ENCODE data around the gene SOBP.

SOBP gene

DNA sequence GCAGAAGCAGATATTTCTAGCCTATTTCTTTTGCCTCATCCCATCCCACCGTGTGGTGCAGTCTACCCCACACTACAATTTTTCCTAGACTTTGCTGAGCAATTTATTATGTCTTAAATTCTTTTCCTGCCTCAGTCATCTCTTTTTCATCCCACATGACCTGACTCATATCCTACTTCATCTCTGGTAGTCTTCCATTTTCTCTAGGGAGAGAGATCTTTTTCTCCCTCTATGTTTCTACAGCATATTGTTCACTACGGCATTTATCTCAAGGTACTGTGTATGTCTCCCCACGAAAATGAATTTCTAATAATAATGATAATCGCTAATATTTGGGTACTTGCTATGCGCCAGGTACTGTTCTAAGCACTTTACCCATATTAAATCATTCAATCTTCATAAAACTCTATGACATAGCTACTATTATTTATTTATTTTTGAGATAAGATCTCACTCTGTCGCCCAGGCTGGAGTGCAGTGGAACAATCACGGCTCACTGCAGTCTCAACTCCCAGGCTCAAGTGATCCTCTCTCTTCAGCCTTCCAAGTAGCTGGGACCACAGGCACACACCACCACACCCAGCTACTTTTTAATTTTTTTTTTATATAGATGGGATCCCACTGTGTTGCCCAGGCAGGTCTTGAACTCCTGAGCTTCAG lies 46.2 kb upstream of the SOBP start:
- Histone ChIP-seq H3K36me3 (replicated peaks; ENCODE audit: low read depth, low read length) (peaks cover 14% of the 10 kb centered on the region), H3K4me2 (ENCODE audit: low read length) (no peak overlapping the region)

DNA sequence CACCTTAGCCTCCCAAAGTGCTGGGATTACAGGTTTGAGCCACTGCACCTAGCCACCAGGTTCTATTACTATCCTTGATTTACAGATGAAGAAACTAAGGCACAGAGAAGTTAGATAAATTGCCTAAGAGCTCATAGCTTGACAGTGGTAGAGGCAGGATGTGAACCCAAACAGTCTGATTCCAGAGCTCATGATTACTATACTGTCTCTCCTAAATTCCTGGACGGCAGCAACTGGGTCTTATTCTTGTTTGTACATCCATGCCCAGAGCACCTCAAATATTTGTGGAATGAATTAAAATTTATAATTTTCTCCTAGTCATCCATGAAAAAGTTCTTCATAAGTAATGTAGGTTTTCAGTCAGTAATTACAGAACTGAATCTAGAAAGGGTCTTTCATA lies 45.6 kb upstream of the SOBP start:
- Histone ChIP-seq H3K27ac (ENCODE audit: low read length) (no peak overlapping the region), H3K27me3 (ENCODE audit: low read depth, low read length) (no peaks in the 10 kb centered on the region), H3K4me1 (ENCODE audit: low read length) (no peaks in the 10 kb centered on the region), H2AFZ (ENCODE audit: low read depth, low read length) (no peak overlapping the region), H3K9ac (ENCODE audit: low read length) (no peak overlapping the region), H3K9me3 (ENCODE audit: insufficient read depth, low read length) (no peaks in the 10 kb centered on the region), H3K79me2 (ENCODE audit: low read length) (no peaks in the 10 kb centered on the region; the same call in 1 of the 2 replicates), H3K4me3 (ENCODE audit: low read length) (no peak overlapping the region), H3K4me2 (ENCODE audit: low read length) (no peak overlapping the region), H3K36me3 (replicated peaks; ENCODE audit: low read depth, low read length) (peaks cover 14% of the 10 kb centered on the region), H4K20me1 (ENCODE audit: insufficient read depth, low read length) (no peaks in the 10 kb centered on the region)
- TF ChIP-seq CTCF (IDR thresholded peaks at IDR 0.05; ENCODE audit: low read depth, low read length) (no peak), EZH2phosphoT487 (IDR thresholded peaks at IDR 0.05; ENCODE audit: low read depth) (no peak)

More for the DNA sequence above, 46.2 kb upstream of the SOBP start:
- no peaks in the 10 kb centered on the region for H3K4me1 ChIP-seq (ENCODE audit: low read length)
- no peaks in the 10 kb centered on the region for H4K20me1 ChIP-seq (ENCODE audit: insufficient read depth, low read length)
- TF ChIP-seq EZH2phosphoT487 (IDR thresholded peaks at IDR 0.05; ENCODE audit: low read depth) (no peak), CTCF (IDR thresholded peaks at IDR 0.05; ENCODE audit: low read depth, low read length) (no peak)
- no peaks in the 10 kb centered on the region for H3K27me3 ChIP-seq (ENCODE audit: low read depth, low read length)
- no peak overlapping the region for H2AFZ ChIP-seq (ENCODE audit: low read depth, low read length)
- no peaks in the 10 kb centered on the region for H3K9me3 ChIP-seq (ENCODE audit: insufficient read depth, low read length)
- H3K27ac ChIP-seq (ENCODE audit: low read length): no peak overlapping the region
- H3K79me2 ChIP-seq (ENCODE audit: low read length): no peaks in the 10 kb centered on the region; the same call in 1 of the 2 replicates
- H3K4me3 ChIP-seq (ENCODE audit: low read length): no peak overlapping the region
- no peak overlapping the region for H3K9ac ChIP-seq (ENCODE audit: low read length)

GRCh38 chr6:107447663-107448216 lies 42.2 kb upstream of the SOBP start:
- H3K27me3 ChIP-seq (ENCODE audit: low read depth, low read length): no peaks in the 10 kb centered on the region
- no peak overlapping the region for H2AFZ ChIP-seq (ENCODE audit: low read depth, low read length)
- no peak overlapping the region for H3K9ac ChIP-seq (ENCODE audit: low read length)
- no peaks in the 10 kb centered on the region for H4K20me1 ChIP-seq (ENCODE audit: insufficient read depth, low read length)
- H3K4me1 ChIP-seq (ENCODE audit: low read length): no peaks in the 10 kb centered on the region
- H3K9me3 ChIP-seq (ENCODE audit: insufficient read depth, low read length): no peaks in the 10 kb centered on the region
- H3K79me2 ChIP-seq (ENCODE audit: low read length): no peaks in the 10 kb centered on the region; the same call in 1 of the 2 replicates
- TF ChIP-seq CTCF (IDR thresholded peaks at IDR 0.05; ENCODE audit: low read depth, low read length) (no peak), EZH2phosphoT487 (IDR thresholded peaks at IDR 0.05; ENCODE audit: low read depth) (no peak)
- no peak overlapping the region for H3K27ac ChIP-seq (ENCODE audit: low read length)
- peaks cover 16% of the 10 kb centered on the region for H3K36me3 ChIP-seq (replicated peaks; ENCODE audit: low read depth, low read length)
- no peak overlapping the region for H3K4me3 ChIP-seq (ENCODE audit: low read length)
- no peak overlapping the region for H3K4me2 ChIP-seq (ENCODE audit: low read length)

- peaks cover 16% of the 10 kb centered on the region for H3K36me3 ChIP-seq (replicated peaks; ENCODE audit: low read depth, low read length)
These were observed 41.1 kb upstream of the SOBP start for GRCh38 chr6:107448776-107449175.

More at GRCh38 chr6:107448776-107449175, 41.1 kb upstream of the SOBP start:
- Histone ChIP-seq H3K27ac (ENCODE audit: low read length) (no peak overlapping the region), H4K20me1 (ENCODE audit: insufficient read depth, low read length) (no peaks in the 10 kb centered on the region), H3K79me2 (ENCODE audit: low read length) (no peaks in the 10 kb centered on the region; the same call in 1 of the 2 replicates), H3K4me2 (ENCODE audit: low read length) (no peak overlapping the region), H3K9me3 (ENCODE audit: insufficient read depth, low read length) (no peaks in the 10 kb centered on the region), H2AFZ (ENCODE audit: low read depth, low read length) (no peak overlapping the region), H3K27me3 (ENCODE audit: low read depth, low read length) (no peaks in the 10 kb centered on the region), H3K4me1 (ENCODE audit: low read length) (no peaks in the 10 kb centered on the region), H3K4me3 (ENCODE audit: low read length) (no peak overlapping the region), H3K9ac (ENCODE audit: low read length) (no peak overlapping the region)
- no peak for TF ChIP-seq EZH2phosphoT487 (IDR thresholded peaks at IDR 0.05; ENCODE audit: low read depth)
- TF ChIP-seq CTCF (IDR thresholded peaks at IDR 0.05; ENCODE audit: low read depth, low read length): no peak
